Measurements from ENCODE around the gene NFIB. TPM values are rescaled to one million over a fixed set of nuclear protein-coding genes. Genes with fewer than 3 reads are reported as not detected.
A peak's percentile ranks its signal among the peaks of the same experiment; 100 is the strongest.

The NFIB gene
- total RNA-seq, 4 donors from 2014 or later = 24.0 to 40.9 (median 30.6) TPM

DNA sequence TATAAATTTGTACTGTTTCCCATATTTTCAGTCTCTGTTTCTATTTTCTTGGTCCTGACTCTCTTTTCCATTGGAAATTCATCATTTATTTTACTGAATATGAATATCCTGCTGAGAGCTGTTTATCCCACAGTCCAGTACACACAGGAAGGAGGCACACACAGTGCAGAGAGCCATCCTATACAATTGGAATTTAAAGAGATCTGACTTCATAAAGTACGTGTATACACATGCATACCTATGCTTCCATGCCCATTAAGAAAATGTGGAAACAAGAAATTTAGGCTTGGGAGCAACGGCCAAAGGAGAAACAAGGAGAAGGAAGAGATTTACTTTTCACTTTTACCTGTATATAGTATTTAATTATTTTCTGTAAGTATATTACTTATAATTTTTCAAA, 99.2 kb downstream of the NFIB start:
- DNase-seq (no peak), ATAC-seq (no peak)
- Histone ChIP-seq H3K36me3 (no peaks in the 10 kb centered on the region), H3K9me3 (no peaks in the 10 kb centered on the region), H3K27ac (no peak overlapping the region), H3K4me1 (peaks cover 55 to 56% of the 10 kb centered on the region in 2 donors), H3K4me3 (no peak overlapping the region), H3K27me3 (no peaks in the 10 kb centered on the region)
- intact Hi-C loops (cut with DNase I; ENCODE audit: low total_unique reads) = no loop called here
- no peak for TF ChIP-seq POLR2A (IDR thresholded peaks at IDR 0.05)
- TF ChIP-seq, protein P1, sequence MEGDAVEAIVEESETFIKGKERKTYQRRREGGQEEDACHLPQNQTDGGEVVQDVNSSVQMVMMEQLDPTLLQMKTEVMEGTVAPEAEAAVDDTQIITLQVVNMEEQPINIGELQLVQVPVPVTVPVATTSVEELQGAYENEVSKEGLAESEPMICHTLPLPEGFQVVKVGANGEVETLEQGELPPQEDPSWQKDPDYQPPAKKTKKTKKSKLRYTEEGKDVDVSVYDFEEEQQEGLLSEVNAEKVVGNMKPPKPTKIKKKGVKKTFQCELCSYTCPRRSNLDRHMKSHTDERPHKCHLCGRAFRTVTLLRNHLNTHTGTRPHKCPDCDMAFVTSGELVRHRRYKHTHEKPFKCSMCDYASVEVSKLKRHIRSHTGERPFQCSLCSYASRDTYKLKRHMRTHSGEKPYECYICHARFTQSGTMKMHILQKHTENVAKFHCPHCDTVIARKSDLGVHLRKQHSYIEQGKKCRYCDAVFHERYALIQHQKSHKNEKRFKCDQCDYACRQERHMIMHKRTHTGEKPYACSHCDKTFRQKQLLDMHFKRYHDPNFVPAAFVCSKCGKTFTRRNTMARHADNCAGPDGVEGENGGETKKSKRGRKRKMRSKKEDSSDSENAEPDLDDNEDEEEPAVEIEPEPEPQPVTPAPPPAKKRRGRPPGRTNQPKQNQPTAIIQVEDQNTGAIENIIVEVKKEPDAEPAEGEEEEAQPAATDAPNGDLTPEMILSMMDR (IDR thresholded peaks at IDR 0.05 in 4 of 5, conservative IDR thresholded peaks at IDR 0.05 in 1 of 5) = no peak
- in situ Hi-C loops (cut with MboI; ENCODE audit: low sequenced_read_pairs in 4 of 4) = loop anchor here in 1 of 4 donors (25.0 kb wide), 1 partner anchor 502 kb away; no protein-coding TSS in a partner anchor

DNA sequence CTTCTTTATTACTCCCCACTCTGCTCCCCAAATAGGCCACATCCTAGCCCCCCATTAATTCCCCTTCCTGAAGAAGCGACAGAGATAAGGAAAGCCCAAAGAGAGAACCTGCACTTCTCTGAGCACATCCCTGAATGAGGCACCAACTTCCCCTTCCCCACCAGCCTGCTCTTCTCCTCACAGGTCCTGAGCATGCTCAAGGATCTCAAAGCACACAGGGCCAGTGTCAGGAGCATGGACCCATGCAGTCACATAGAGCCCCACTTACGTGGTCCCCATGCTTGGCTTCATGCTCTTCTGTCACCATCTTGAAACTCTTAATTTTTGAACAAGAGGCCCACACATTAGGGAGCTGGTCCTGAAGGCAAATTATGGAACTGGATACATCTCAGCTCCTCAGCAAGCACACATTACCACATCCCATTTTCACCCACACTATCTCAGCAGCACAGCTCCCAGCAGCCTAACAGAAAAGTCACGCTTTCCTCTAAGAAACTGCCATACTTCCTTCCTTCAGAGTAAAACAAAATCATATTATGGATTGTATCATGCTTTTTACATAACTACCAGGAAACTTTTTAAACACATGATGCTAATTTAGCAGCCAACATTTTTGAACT, 99.8 kb downstream of the NFIB start:
- Histone ChIP-seq H3K9me3 (no peaks in the 10 kb centered on the region), H3K4me3 (no peak overlapping the region), H3K27ac (peak overlapping the region in 1 of 4 donors; percentile 29), H3K4me1 (peaks cover 56 to 57% of the 10 kb centered on the region in 2 donors), H3K27me3 (no peaks in the 10 kb centered on the region), H3K36me3 (no peaks in the 10 kb centered on the region)
- DNase-seq (no peak), ATAC-seq (peak in 1 of 2 donors; percentile 19)
- in situ Hi-C loops (cut with MboI; ENCODE audit: low sequenced_read_pairs in 4 of 4) = loop anchor here in 1 of 4 donors (25.0 kb wide), 1 partner anchor 502 kb away; no protein-coding TSS in a partner anchor
- no peak for TF ChIP-seq POLR2A (IDR thresholded peaks at IDR 0.05)
- TF ChIP-seq, protein P1 (IDR thresholded peaks at IDR 0.05 in 4 of 5, conservative IDR thresholded peaks at IDR 0.05 in 1 of 5) = no peak
- intact Hi-C loops (cut with DNase I; ENCODE audit: low total_unique reads) = no loop called here

DNA sequence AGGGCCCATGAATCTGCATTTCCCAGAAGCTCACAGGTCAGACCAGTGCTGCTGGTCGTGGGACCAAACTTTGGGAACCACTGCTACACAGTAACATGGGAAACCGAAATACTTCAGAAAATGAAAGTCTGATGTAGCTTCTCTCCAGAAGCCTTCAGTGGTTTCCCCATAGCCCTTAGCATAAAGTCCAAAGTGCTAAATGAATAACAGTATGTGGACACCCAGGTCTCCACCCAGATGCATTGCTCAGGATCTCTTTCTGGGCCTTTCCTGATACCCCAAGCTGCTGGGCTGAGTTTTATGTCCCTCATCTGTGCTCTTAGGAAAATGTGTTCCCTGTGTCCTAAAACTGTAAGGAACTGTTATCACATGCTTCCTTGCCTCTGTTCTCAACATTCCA, 100.4 kb downstream of the NFIB start:
- intact Hi-C loops (cut with DNase I; ENCODE audit: low total_unique reads) (no loop called here), in situ Hi-C loops (cut with MboI; ENCODE audit: low sequenced_read_pairs in 4 of 4) (loop anchor here in 1 of 4 donors (25.0 kb wide), 1 partner anchor 501 kb away; no protein-coding TSS in a partner anchor)
- Histone ChIP-seq H3K4me3 (no peak overlapping the region), H3K4me1 (peaks cover 52 to 60% of the 10 kb centered on the region in 2 donors), H3K27ac (peak overlapping the region in 2 of 4 donors; percentile 17 to 30), H3K27me3 (no peaks in the 10 kb centered on the region), H3K36me3 (no peaks in the 10 kb centered on the region), H3K9me3 (no peaks in the 10 kb centered on the region)
- ATAC-seq = no peak
- DNase-seq = no peak
- TF ChIP-seq, protein P1 (IDR thresholded peaks at IDR 0.05 in 4 of 5, conservative IDR thresholded peaks at IDR 0.05 in 1 of 5) = no peak
- no peak for TF ChIP-seq POLR2A (IDR thresholded peaks at IDR 0.05)

DNA sequence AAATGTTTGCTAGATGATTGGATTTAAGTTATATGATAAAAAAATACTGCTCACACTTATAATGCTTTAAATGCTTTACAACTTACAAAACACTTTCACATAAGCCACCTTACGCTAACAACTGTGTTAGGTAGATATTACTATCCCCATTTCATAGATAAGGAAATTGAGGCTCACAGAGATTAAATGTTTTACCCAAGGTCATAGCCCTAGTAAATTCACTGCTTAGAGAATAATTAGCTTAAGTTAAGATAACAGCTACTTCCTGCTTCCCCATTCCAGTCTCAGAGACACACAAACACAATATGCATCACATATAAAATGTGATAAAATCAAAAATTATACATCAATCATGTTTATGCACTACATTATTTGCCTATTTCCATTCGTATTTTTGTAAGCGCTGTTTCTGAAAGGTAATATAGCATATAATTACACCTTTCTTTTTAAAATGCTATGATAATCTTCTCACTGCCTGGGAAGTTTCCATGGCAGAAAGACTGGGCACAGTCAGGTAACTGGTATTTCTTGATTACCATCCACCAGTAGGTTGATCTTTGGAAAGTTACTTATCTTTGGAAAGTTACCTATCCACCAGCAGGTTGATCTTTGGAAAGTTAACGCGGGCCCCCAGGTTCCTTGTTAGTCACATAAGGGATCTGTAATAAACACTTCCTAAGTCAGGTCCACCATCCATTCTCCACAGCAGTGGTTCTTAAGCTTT, 101.1 kb downstream of the NFIB start:
- Histone ChIP-seq H3K27me3 (no peaks in the 10 kb centered on the region), H3K36me3 (no peaks in the 10 kb centered on the region), H3K27ac (peak overlapping the region in 2 of 4 donors; percentile 17 to 30), H3K9me3 (no peaks in the 10 kb centered on the region), H3K4me3 (no peak overlapping the region), H3K4me1 (peaks cover 48 to 61% of the 10 kb centered on the region in 2 donors)
- ATAC-seq (no peak), DNase-seq (no peak)
- in situ Hi-C loops (cut with MboI; ENCODE audit: low sequenced_read_pairs in 4 of 4) = loop anchor here in 1 of 4 donors (25.0 kb wide), 1 partner anchor 501 kb away; no protein-coding TSS in a partner anchor
- intact Hi-C loops (cut with DNase I; ENCODE audit: low total_unique reads) = no loop called here
- TF ChIP-seq, protein P1 (IDR thresholded peaks at IDR 0.05 in 4 of 5, conservative IDR thresholded peaks at IDR 0.05 in 1 of 5) = no peak
- no peak for TF ChIP-seq POLR2A (IDR thresholded peaks at IDR 0.05)
